Embryonic facial prominence (tissue), 1 donor: ENCODE data around the gene ADISSP.
"Not testable (repeated sequence)": the region's sequence is repeated elsewhere in the genome, so short reads cannot be mapped to it uniquely, and the experiment has no call there.

Experiments used
- DNase-seq: peaks from one replicate; pipeline ENCODE4 v3.0.0-alpha.2; 2016; ENCODE audit errors: extremely low spot score

Gene ADISSP

DNA sequence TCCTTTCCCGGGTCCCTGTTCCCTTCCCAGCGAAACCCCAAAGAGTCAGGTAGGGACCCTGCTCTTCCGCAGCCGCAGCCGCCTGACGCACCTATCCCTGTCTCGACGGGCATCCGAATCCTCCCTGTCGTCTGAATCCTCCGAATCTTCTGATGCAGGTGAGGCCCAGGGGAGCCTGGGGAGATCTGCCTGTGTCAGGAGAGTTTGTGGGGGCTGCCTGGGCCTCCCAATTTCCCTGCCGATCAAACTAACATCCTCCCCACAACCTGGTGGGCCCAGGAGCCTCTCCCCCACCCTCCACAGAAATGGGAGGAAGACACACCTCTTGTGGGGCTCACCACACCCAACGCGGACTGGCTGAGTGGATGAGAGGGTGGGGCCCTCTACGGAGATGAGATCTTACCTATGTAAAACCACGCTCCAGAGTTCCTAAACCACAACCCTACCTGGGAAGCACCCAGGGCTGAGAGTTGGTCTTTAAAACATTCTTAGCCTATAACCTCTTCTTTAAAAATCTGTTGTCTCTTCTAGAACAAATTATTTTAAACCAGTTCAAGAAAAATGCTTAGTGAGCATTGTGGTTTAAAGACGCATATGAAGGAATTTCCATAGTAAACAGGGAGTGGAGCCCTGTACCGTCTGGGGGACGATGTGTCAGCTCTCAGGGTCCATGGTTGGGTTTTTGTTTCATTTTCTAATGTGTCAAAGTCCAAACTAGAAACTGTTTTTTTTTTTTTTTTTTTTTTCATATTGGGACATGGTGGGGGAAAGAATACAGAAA is 30.2 kb upstream of the ADISSP start:
- no peak for DNase-seq

DNA sequence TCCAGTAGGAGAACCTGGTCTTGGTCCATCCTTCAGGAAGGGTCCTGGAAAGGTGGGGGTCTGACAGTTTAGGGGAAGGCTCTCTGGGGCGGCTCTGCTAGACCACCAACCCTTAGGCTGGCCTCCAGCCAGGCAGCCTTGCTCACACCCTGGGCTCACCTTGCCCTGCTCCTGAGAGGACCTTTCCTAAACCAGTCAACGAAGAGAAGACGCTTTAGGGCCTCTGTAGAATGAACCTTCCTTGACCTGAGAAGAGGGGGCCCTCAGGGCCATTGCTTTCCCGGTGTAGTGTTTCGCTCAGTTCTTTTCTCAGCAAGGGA is 29.6 kb upstream of the ADISSP start:
- no peak for DNase-seq

DNA sequence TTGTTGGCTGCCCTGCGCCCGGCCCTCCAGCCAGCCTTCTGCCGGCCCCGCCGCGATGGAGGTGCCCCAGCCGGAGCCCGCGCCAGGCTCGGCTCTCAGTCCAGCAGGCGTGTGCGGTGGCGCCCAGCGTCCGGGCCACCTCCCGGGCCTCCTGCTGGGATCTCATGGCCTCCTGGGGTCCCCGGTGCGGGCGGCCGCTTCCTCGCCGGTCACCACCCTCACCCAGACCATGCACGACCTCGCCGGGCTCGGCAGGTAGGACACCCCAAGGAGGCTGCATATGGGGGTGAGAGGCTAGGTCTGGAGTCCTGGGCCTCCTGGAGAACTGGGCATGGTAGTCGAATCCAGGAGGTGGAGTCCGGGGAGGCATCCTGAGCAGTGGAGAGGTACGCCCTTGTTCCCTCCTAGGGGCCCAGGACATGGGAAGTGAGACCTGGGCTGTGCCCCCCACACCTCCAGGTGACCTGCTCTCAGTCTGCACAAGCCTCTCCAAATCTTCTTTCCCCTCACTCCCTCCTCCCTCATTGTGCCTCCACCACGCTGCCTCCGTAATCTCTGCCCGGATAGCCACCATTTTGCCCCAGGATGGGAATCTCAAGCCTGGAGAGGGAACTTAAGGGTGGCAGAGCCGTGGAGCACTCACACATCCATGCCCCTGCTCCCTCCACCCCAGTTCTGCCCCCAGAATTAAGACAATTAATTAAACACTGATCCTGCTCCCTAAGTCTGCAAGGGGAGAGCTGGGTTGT is 29.1 kb upstream of the ADISSP start:
- DNase-seq: no peak

DNA sequence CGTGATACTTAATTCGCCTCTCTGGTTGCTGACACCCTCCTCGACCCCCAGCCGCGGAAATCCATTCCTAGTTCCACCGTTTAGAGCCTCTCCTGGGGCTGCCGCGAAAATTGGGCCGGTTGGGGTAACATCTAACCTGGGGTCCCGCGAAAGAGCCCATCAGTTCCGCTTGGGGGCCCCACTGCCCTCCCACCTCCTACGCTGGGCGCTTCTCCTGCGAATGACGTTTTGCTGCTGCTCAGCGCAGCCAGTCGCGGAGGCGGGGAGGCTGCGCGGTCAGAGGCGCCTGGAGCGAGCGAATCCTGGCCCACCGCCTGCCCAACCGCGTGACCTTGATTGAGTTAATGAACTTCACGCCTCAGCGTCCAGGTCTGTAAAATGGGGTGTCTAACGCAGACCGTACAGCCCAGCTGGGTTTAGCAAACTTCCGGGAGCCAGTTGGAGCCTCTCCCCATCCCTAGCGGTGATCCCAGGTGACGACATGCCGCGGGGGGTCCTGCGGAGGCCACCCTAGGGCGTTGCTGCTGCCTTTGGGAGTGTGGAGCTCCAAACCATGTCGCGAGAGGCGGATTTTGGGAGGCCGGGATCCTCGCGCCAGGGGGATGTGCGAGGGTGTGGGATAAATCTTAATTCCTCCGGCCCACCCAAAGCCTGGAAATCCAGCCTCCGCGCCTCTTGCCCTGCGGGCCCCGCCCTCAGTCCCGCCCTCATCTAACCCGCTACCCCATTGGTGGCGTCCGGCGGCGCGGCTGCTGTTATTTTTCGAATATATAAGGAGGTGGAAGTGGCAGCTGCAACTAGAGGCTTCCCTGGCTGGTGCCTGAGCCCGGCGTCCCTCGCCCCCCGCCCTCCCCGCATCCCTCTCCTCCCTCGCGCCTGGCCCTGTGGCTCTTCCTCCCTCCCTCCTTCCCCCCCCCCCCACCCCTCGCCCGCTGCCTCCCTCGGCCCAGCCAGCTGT is 28.2 kb upstream of the ADISSP start, which contains the start of gene CDC25B:
Gene CDC25B (plus strand): TSS at position 800 of the 958 bp plus-strand sequence. CDS start 222 bp downstream, outside the sequence.
- DNase-seq: peak; percentile 84

DNA sequence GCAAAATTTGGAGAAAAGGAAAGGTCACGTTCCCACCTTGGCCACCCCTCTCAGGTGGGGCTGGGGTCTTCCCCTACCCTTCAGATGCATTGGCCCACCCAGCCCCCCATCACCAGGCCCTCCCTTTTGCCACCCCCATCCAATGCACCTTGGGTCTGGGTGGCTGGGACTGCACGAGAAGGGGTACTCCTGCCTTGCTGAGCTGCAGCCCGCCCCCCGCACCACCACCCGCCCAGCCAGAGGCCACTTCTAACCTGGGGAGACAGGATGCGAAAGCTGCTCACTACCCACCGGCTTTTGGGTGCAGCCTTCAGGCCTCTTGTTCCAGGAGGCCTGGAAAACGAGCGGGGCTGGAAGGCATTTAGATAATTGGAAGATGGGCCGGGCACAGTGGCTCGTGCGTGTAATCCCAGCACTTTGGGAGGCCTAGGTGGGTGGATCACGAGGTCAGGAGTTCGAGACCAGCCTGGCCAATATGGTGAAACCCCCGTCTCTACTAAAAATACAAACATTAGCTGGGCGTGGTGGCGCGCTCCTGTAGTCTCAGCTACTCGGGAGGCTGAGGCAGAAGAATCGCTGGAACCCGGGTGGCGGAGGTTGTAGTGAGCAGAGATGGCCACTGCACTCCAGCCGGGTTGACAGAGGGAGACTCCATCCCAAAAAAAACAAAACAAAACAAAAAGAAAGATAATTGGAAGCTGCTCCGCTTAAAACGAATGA is 27.3 kb upstream of the ADISSP start:
- DNase-seq: no peak

DNA sequence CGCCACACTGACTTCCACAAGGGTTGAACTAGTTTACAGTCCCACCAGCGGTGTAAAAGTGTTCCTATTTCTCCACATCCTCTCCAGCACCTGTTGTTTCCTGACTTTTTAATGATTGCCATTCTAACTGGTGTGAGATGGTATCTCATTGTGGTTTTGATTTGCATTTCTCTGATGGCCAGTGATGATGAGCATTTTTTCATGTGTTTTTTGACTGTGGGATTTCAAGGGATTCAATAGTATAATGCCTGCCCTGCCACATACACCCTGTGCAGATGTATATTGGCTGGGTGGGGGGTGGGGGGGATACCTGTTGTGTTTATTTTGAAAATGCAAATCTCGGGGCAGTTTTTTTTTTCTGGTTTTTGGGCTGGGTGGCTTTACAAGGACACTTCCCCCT is 26.6 kb upstream of the ADISSP start:
- not testable (repeated sequence) for DNase-seq

DNA sequence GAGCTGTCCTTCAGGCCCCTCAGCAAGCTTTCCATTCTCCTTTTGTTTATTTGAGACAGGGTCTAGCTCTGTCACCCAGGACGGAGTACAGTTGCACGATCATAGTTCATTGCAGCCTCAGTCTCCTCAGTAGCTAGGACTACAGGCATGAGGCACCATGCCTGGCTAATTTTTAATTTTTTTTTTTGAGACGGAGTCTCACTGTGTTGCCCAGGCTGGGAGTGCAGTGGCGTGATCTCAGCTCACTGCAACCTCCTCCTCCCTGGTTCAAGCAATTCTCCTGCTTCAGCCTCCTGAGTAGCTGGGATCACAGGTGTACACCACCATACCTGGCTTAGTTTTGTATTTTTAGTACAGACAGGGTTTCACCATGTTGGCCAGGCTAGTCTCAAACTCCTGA is 21.6 kb upstream of the ADISSP start:
- DNase-seq: not testable (repeated sequence)

DNA sequence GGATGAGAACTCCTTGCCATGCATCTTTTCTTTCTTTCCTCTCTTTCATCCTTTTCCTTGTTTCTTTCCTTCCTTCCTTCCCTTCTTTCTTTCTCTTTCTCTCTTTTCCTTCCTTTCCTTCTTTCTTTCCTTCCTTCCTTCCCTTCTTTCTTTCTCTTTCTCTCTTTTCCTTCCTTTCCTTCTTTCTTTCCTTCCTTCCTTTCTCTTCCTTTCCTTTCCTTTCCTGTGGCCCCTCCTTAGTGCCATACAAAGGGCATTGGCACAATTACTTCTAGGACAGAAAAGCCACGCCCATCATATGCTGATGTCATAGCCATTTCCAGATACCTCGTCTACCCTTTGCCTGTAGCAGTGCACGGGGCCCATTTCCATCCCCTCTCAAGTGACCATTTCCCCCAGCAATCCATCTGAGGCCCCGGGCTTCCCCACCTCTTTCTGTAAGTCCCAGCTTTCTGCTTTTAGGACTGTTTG is 21.2 kb upstream of the ADISSP start:
- DNase-seq: no peak

DNA sequence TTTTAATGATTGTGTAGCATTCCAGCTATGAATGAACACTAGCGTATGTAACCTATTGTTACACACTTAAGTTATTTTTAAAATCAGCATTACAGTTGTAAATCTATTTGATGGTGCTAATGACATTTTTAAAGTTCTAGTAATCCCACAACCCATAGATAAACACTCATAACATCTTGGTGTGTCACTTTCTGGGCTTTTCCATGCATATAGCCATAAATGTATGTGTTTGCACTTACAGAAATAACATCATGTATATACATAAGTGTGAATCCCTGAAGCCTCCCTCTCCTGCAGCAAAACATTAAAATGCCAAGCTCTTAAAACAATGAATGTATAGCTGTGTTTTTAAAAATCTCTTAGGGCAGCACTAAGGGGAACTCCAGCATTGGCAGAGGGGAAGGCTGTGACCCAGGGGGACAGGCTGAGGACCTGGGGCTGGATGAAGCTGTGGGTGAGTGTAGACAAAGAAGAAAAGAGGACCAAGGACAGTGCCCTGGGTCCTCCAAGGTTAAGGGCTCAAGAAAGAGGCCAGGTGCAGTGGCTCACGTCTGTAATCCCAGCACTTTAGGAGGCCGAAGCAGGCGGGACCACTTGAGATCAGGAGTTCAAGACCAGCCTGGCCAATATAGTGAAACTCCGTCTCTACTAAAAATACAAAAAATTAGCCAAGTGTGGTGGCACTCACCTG is 19.9 kb upstream of the ADISSP start:
- no peak for DNase-seq

DNA sequence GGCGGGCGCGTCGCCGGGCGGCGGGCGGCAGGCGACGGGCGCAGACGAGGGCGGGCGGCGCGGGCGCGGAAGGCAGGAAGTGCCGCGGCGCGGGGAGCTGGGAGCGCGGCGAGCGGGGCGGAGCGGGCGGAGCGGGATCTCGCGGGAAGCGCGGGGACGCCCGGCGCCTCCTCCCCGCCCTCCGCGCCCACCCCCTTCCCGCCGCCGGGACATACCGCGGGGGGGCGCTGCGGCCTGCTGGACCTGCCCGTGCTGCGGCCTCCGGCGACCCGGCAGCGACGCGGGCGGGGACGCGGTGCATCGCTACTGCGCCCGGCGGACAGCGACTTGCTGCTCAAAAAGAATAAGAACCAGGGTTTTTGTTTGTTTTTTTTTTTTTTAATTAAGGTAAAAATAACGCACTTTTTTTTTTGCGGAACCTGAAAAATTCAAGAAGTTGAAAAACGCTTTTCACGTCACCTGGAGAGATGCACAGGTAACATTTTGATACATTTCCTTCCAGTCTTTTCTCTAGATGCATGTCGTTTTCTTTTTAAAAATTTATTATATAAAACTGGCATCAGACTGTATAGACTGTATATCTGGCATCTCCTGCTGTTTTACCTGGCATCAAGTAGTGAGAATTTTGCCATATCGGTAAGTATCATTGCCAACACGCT is 19.2 kb upstream of the ADISSP start, which contains the start of gene CENPB:
Gene CENPB (minus strand): TSS at position 76 of the 659 bp plus-strand sequence. CDS start 257 bp downstream, outside the sequence.
- DNase-seq: peak; percentile 78

DNA sequence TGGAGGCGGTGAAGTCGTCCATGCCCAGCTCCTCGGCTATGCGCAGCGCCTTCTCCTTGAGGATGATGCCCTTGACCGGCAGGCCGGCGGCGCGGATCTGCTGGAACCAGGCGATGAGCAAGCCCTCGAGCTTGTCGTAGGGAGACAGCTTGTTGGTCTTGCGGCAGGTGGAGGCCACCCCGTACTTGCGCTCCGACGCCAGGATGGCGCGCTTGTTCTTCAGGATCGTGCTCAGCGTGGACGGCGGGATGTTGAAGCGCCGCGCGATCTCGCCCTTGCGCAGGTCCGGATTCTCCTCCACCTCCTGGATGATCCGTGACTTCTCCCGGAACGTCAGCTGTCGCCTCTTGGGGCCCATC is 18.6 kb upstream of the ADISSP start:
- DNase-seq: no peak

DNA sequence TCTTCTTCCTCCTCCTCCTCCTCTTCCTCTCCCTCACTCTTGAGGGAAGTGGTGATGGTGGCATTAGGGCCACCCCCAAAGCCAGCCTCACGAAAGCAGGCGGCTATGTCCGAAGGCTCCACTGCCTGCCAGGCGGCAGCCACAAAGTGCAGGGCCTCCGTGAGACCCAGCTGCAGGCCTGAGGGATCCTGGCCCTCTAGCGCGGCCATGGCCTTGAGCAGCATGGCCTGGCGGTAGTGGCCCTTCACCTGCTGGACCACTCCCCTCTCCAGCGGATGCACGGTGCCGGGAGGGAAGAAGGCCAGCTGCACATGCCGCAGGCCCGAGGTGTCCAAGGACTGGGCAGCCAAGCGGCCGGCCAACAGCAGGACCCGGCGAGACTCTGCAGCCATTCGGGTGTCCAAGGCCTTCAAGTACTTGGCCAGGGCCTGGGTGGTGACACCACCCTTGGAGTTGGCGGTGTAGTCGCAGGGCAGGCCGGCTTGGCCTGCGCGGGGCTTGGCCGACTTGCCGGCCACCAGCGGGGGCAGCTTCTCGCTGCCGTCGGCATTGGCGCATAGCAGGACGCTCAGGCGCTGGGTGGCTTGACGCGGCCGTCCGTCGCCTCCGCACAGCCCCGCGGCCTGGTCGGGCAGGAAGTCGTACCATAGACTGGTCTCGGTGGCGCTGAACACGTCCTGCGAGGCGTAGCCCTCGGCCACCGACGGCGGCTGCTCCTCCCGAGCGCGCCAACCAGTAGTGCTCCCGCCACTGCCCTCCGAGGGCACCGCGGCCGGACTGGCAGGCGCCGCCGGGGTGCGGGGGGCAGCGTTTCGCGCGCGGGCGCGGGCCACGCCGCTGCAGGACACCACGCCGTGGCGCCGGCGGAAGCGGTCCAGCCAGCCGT is 17.9 kb upstream of the ADISSP start:
- DNase-seq: no peak

DNA sequence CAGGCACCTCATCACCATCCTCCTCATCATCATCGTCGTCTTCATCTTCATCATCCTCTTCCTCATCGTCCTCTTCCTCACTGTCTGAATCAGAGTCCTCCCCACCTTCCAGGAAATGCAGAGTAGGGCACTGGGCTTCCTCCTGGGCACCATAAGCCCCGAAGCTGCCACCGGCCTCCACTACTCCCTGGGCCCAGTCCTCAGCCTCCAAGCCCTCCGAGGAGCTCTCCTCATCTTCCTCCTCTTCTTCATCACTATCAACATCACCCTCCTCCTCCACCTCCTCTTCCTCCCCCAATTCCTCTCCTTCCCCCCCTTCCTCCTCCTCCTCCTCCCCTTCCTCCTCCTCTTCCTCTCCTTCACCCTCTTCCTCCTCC is 17.3 kb upstream of the ADISSP start:
- DNase-seq: no peak

DNA sequence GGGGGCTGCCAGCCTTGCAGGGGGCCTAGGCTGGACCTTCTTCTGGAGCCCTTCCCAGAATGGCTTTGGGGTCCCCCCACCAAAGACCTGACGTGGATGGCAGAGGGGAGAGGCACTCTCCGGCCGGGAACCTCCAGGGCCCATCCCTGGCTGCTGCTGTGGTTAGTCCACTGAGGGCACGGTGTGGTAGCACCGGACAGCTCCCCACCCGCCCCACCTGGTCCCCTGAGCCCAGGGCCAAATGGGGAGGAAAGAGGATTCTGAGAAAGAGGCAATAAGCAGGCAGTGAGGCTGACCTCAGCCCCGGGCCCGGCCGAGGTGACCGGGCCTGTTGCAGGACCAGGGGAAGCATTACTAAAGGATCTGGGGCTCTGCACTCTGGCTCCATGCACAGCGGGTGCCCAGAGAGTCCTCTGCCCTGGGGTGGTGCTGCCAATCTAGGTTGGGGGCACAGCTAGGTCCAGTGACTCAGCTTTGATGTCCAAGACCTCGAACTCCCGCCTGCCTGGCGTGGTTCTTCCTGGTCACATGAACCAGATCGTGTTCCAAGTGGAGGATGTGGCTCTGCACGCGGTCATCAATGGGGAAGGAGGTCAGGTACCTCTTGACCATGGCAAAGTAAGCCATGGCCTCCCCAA is 16.8 kb upstream of the ADISSP start:
- DNase-seq: no peak

DNA sequence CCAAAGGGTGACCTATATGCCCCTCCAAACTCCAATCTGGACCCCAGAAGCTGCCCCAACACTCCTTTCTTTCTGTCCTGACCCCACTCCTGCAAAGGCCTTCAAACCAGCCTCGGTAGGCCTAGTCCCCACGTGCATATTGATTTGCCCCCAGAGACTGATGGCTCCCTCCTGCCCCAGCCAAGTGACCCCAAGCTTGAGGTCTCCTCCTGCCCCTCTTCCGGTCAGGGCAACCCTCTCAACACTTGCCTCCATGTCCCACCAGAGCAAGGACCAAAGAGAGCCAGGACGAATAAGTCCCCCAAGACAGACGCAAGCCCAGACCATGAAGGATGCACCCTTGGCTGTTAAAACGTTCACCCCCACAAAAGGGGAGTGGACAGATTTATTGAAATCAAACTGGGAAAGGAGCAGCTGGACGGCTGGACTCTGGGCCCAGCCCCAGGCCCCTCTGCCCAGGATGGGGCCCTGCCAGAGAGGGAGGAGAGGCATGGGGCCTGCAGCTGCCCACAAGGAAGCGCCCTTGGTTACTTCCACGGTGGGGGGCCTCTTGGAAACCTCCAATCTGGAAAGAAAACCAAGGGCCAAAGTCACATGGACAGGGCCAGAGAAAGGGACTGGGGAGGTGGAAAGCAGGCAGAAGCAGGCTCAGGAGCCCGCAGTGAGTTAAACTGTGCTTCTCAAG is 16.1 kb upstream of the ADISSP start:
- no peak for DNase-seq

DNA sequence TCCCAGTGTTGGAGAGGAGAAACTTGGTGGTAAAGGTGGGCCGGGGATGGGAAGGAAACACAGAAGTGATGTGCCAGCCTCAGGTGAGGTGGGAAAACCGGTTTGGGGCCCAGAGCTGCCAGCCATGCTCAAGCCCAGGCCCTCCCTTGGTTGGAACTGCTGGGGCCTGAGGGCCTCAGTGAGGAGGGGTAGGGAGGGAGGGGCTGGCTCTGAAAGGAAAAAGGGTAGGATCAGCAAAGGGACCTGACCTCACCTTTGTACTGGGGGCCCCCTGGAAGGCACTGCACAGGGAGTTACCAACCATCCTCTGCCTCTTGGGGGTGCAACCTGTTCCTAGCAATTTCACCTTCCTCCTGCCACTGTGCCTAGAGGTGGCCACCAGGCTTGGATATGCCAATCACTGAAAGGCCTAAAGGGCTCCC is 15.5 kb upstream of the ADISSP start:
- DNase-seq: no peak

DNA sequence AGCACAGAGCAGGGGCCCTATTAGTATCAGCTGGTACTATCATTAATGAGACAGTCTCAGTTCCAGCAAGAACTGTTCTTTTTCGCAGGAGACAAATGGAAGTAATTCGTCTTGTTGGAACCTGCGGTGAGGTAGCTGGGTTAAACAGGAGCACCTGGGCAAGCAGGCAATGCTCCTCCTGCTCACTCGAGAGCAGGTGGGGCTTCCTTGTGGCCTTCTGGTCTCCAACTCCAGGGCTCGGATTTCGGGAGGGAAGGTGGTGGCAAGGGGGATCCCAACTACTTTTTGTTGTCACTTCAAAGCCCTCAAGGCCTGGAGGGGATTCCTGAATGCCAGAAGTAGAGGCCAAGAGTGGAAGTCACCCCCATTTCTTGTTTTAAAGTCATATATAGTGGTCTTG is 15.0 kb upstream of the ADISSP start:
- no peak for DNase-seq
